K562 (cell line): ENCODE results near the gene RSRP1. TPM values are rescaled to one million over a fixed set of nuclear protein-coding genes. Genes with fewer than 3 reads are reported as not detected.
A peak's percentile ranks its signal among the peaks of the same experiment; 100 is the strongest.

Experiments used
- ATAC-seq: fragments of 200-7000 bp; cut with Tn5 transposase; 3 replicates; pipeline ENCODE4 v1.9.1; 2020; ENCODE audit warnings: moderate library complexity
- BruUV-seq: library from RNA; stranded (reverse); fragments of 400-500 nt; replicated peaks from 2 replicates; lab custom pipeline; 2021; lab: Mats Ljungman, UMichigan
- CTCF ChIA-PET: fragments of 300-600 bp; formaldehyde crosslinking; extraction: SDS; loops from one replicate; lab custom pipeline; 2021; ENCODE audit warnings: low intra/inter-chr PET ratio; lab: Yijun Ruan, JAX
- POLR2A ChIA-PET: fragments of 300-600, 350-650 bp; sonication (Branson Sonifier 250); formaldehyde crosslinking; extraction: SDS; loops from one replicate; lab custom pipeline; 2021; ENCODE audit warnings: antibody characterized with exemption, inconsistent platforms; lab: Yijun Ruan, JAX
- DNase-seq, 4 experiments: peaks; one replicate each; pipeline versions ENCODE4 v3.0.0 to v3.0.0-alpha.2; 2011 to 2018; ENCODE audit warnings: low spot score in 3 of 4, mixed read lengths in 3 of 4; ENCODE audit errors: extremely low read depth in 1 of 4
- FAIRE-seq: peaks from 2 replicates; lab custom pipeline; 2011; peaks lifted over from hg19 to GRCh38; lab: Jason Lieb, UNC
- H2AFZ ChIP-seq: 2 replicates; pipeline ENCODE4 v1.6.0; 2011; ENCODE audit warnings: low read depth, low read length, control low read depth, inconsistent platforms
- H3K27ac ChIP-seq: fragments of 200-600 bp; 3 replicates; pipeline ENCODE4 v1.8.0; 2011; ENCODE audit warnings: low read depth, mild to moderate bottlenecking, control low read depth, inconsistent platforms, low read length, moderate library complexity, mixed read lengths; ENCODE audit errors: extremely low read depth
- H3K27me3 ChIP-seq, 2 experiments: fragments of 300-600 bp in 1 of 2; 2 replicates in 1 of 2; 3 replicates in 1 of 2; pipeline versions ENCODE4 v1.6.0 to v1.8.0; 2011; ENCODE audit warnings: inconsistent platforms in 2 of 2, low read length in 2 of 2, mild to moderate bottlenecking in 1 of 2, mixed read lengths in 1 of 2, moderate library complexity in 1 of 2; ENCODE audit not compliant: control insufficient read depth in 2 of 2, insufficient read depth in 2 of 2
- H3K36me3 ChIP-seq: fragments of 300-600 bp; 3 replicates; pipeline ENCODE4 v1.8.0; 2011; ENCODE audit warnings: mild to moderate bottlenecking, low read length, inconsistent platforms; ENCODE audit not compliant: control insufficient read depth, insufficient read depth
- H3K4me1 ChIP-seq, 2 experiments: fragments of 200-600 bp in 1 of 2; replicated peaks in 1 of 2; 2 replicates in 1 of 2; 3 replicates in 1 of 2; pipeline versions ENCODE4 v1.5.1 to v1.8.0; 2011; ENCODE audit warnings: inconsistent platforms in 2 of 2, low read length in 2 of 2, mild to moderate bottlenecking in 1 of 2, mixed read lengths in 1 of 2, moderate library complexity in 1 of 2; ENCODE audit not compliant: control insufficient read depth in 2 of 2, insufficient read depth in 2 of 2
- H3K4me2 ChIP-seq: 2 replicates; pipeline ENCODE4 v1.6.1; 2011; ENCODE audit warnings: low read length, control low read depth, inconsistent platforms, mixed read lengths; ENCODE audit not compliant: insufficient read depth
- H3K4me3 ChIP-seq: fragments of 200-600 bp; sonication (generic), shearing (Covaris generic); 2 replicates; pipeline ENCODE4 v1.5.1; 2016; ENCODE audit warnings: control low read depth, inconsistent platforms
- H3K79me2 ChIP-seq: fragments of 200-600 bp; 3 replicates; pipeline ENCODE4 v1.8.0; 2011; ENCODE audit warnings: low read length, inconsistent platforms; ENCODE audit not compliant: control insufficient read depth, insufficient read depth
- H3K9ac ChIP-seq, 2 experiments: 2 replicates each; pipeline versions ENCODE4 v1.6.0 to v1.6.1; 2011; ENCODE audit warnings: low read depth in 2 of 2, low read length in 2 of 2, control low read depth in 1 of 2, inconsistent platforms in 1 of 2, mild to moderate bottlenecking in 1 of 2, mixed read lengths in 1 of 2; ENCODE audit not compliant: insufficient read depth in 1 of 2
- H3K9me1 ChIP-seq: one replicate; pipeline ENCODE4 v1.6.0; 2011; ENCODE audit warnings: inconsistent platforms, mild to moderate bottlenecking, low read length, moderate library complexity; ENCODE audit not compliant: control insufficient read depth, insufficient read depth
- H3K9me3 ChIP-seq: replicated peaks from 2 replicates; pipeline ENCODE4 v1.5.1; 2011; ENCODE audit warnings: low read depth, low read length, inconsistent platforms; ENCODE audit not compliant: control insufficient read depth, insufficient read depth
- H4K20me1 ChIP-seq: replicated peaks from 2 replicates; pipeline ENCODE4 v1.6.1; 2011; ENCODE audit warnings: low read length, inconsistent platforms, mixed read lengths; ENCODE audit not compliant: control insufficient read depth, insufficient read depth
- ARID2 ChIP-seq: fragments of 450-650 bp; IDR thresholded peaks from 2 replicates; pipeline ENCODE4 v1.6.1; 2017; ENCODE audit warnings: antibody characterized with exemption, mild to moderate bottlenecking
- FOSL1 ChIP-seq: fragments of 200-800 bp; sonication (Bioruptor generic); conservative IDR thresholded peaks from 2 replicates; pipeline ENCODE4 v1.6.1; 2016; ENCODE audit warnings: missing genetic modification characterization, missing compliant biosample characterization
- IFI16 ChIP-seq: fragments of 250-450 bp; sonication (Bioruptor Pico); IDR thresholded peaks from 2 replicates; pipeline ENCODE4 v2.1.2; 2022; ENCODE audit warnings: mild to moderate bottlenecking, inconsistent platforms
- MECOM ChIP-seq: fragments of 250-450 bp; sonication (Bioruptor Pico); IDR thresholded peaks from 2 replicates; pipeline ENCODE4 v1.8.0; 2022; ENCODE audit warnings: inconsistent platforms
- POLR2AphosphoS2 ChIP-seq: IDR thresholded peaks from 2 replicates; pipeline ENCODE4 v1.6.1; 2012; ENCODE audit warnings: low read length, improper control_type of control experiment
- POU5F1 ChIP-seq: fragments of 150-350 bp; IDR thresholded peaks from 2 replicates; pipeline ENCODE4 v1.6.1; 2014; ENCODE audit warnings: borderline replicate concordance, low read length, low read depth, mild to moderate bottlenecking; ENCODE audit not compliant: partially characterized antibody
- SMAD2 ChIP-seq: fragments of 150-350 bp; IDR thresholded peaks from 2 replicates; pipeline ENCODE4 v1.6.1; 2014; ENCODE audit warnings: low read depth, mild to moderate bottlenecking, low read length
- SP2 ChIP-seq: IDR thresholded peaks from 2 replicates; pipeline ENCODE4 v1.6.1; 2011; ENCODE audit warnings: mild to moderate bottlenecking, low read depth, low read length, moderate library complexity; ENCODE audit not compliant: poor library complexity, severe bottlenecking; ENCODE audit errors: extremely low read depth
- TBP ChIP-seq: optimal IDR thresholded peaks from 2 replicates; pipeline ENCODE3; 2011; ENCODE audit warnings: low read depth, low read length, improper control_type of control experiment
- XRCC3 ChIP-seq: fragments of 450-650 bp; IDR thresholded peaks from 2 replicates; pipeline ENCODE4 v1.6.1; 2017; ENCODE audit warnings: mild to moderate bottlenecking, moderate library complexity
- ZNF76 ChIP-seq: fragments of 250-450 bp; sonication (Bioruptor Pico); IDR thresholded peaks from 2 replicates; pipeline ENCODE4 v1.4.0; 2020; ENCODE audit warnings: mild to moderate bottlenecking, moderate library complexity, borderline replicate concordance
- WGBS: fragments of 100-300 bp; shearing (Covaris generic); methylation state at CpG from one replicate; pipeline ENCODE4 v1.1.6; 2016; ENCODE audit warnings: low coverage, mixed read lengths; ENCODE audit not compliant: insufficient coverage; ENCODE audit errors: missing lambda C conversion rate; 5-methylcytosine and 5-hydroxymethylcytosine counted together
- in situ Hi-C: fragments of 300-500 bp; cut with MboI; formaldehyde crosslinking; loops from 4 replicates; pipeline ENCODE4 v1.15.0; 2018; ENCODE audit warnings: inconsistent platforms, mixed read lengths
- intact Hi-C: fragments of 100-400 bp; cut with micrococcal nuclease; formaldehyde crosslinking; loops from 2 replicates; pipeline ENCODE4 v1.14.2; 2022
- polyA plus RNA-seq, 8 experiments: library from polyadenylated mRNA; depleted of rRNA in 4 of 8; stranded (reverse) in 5 of 8; unstranded in 3 of 8; fragments of >200 nt; fragmentation: Nextera tagmentation in 2 of 8; fragmentation: Illumina TruSeq in 1 of 8; extraction: Ambion mirVana in 2 of 8; extraction: Trizol in 1 of 8; gene quantifications; 2 replicates each; pipeline versions ENCODE4 v1.2.1 to v1.2.3, GENCODE V29; 2011 to 2014; ENCODE audit warnings: inconsistent platforms in 1 of 8, missing spikeins in 1 of 8
- total RNA-seq, 7 experiments: library from RNA; depleted of rRNA in 6 of 7; stranded (reverse); fragments of >200 nt in 6 of 7; fragmentation: Illumina TruSeq in 2 of 7; extraction: Trizol in 2 of 7; gene quantifications; 2 replicates each; pipeline versions ENCODE4 v1.2.1 to v1.2.3, GENCODE V29; 2011 to 2021; ENCODE audit warnings: low replicate concordance in 1 of 7
- TF ChIP-seq, protein P1 (sequence below): sonication (generic); formaldehyde crosslinking; IDR thresholded peaks from 2 replicates; pipeline ENCODE4 v1.8.0; 2023; ENCODE audit warnings: mild to moderate bottlenecking, missing genetic modification reagents
- TF ChIP-seq, protein P2 (sequence below): fragments of 250-450 bp; sonication (Bioruptor Pico); IDR thresholded peaks from 2 replicates; pipeline ENCODE4 v1.4.0; 2020; ENCODE audit warnings: mild to moderate bottlenecking, moderate library complexity

RSRP1 gene
- total and polyA plus RNA-seq, 9 of the 15 experiments (the other 6 are each of a cell fraction or from before 2014, with no cell fraction given): 27.2 to 283 (median 146) TPM

DNA sequence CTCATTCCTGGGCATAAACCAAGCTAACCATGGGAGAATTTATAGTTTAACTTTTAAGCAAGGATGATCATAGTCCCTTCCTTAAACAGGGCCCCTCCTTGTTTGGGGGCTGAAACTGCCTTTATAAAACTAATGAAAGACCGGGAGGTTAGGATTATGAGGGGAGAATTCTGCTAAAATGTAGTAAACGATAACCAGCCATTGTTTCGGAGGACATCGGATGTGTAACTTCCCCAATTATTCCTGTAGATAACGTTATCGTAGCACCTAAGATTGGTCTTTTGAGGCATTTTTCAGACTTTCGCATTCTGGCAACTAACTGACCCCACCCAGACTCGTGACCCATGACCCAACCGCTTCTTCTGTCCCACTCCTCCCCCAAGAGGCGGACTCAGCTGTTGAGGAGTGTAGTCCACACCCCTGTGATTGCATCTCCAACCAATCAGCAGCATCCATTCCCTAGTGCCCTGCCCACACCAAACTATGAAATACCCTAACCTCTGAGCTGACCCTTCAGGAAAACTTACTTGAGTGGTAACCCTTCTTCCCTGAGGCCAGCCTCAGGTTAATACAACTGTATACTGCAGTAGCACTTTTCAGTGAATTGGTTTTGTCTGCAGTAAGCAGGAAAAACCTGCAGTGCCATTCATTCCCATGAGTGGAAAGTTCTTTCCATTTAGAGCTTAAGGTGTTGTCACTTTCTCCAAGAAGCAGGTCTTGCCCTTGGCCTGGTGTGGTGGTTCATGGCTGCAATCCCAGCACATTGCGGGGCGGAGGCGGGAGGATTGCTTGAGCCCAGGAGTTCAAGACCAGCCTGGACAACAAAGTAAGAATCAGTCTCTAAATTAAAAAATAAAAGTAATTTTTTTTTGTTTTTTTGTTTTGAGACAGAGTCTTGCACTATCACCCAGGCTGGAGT lies 14.1 kb downstream of the RSRP1 start:
- CTCF ChIA-PET: no interaction called here
- FAIRE-seq (peak; percentile 99), DNase-seq (peak; percentile 98 to 100 (median 99)), ATAC-seq (peak; percentile 92)
- Histone ChIP-seq H2AFZ (peak overlapping the region; percentile 86), H3K9ac (peak overlapping the region; percentile 97 to 99), H3K4me3 (peak overlapping the region; percentile 83), H3K4me1 (peaks cover 32 to 37% of the 10 kb centered on the region in 2 experiments), H3K27ac (peak overlapping the region; percentile 98), H3K4me2 (peak overlapping the region; percentile 99), H3K9me3 (no peaks in the 10 kb centered on the region), H4K20me1 (no peaks in the 10 kb centered on the region), H3K79me2 (peaks cover 53% of the 10 kb centered on the region), H3K27me3 (no peaks in the 10 kb centered on the region), H3K9me1 (no peaks in the 10 kb centered on the region), H3K36me3 (peaks cover 40% of the 10 kb centered on the region)
- WGBS: 2% methylated on average over 13 of the region's 13 CpGs
- in situ Hi-C loops: no loop called here
- POLR2A ChIA-PET: interaction anchor here (0.6 to 5.9 kb wide), 21 partner anchors 8 to 818 kb away, joined by 3 to 113 read pairs (median 4); partner anchors contain the start of genes CLIC4, NIPAL3 and RSRP1
- TSS peak; percentile 94 for BruUV-seq
- intact Hi-C loops: no loop called here
- no peak for TF ChIP-seq ZNF76 (CRISPR knock-in tag)
- no peak for TF ChIP-seq SP2
- TF ChIP-seq TBP: peak; percentile 85
- TF ChIP-seq POLR2AphosphoS2: peak; percentile 39; the same call in 1 of the 2 replicates
- TF ChIP-seq XRCC3: no peak
- no peak for TF ChIP-seq ARID2
- TF ChIP-seq POU5F1: no peak
- no peak for TF ChIP-seq IFI16 (CRISPR knock-in tag)
- TF ChIP-seq, protein P1, sequence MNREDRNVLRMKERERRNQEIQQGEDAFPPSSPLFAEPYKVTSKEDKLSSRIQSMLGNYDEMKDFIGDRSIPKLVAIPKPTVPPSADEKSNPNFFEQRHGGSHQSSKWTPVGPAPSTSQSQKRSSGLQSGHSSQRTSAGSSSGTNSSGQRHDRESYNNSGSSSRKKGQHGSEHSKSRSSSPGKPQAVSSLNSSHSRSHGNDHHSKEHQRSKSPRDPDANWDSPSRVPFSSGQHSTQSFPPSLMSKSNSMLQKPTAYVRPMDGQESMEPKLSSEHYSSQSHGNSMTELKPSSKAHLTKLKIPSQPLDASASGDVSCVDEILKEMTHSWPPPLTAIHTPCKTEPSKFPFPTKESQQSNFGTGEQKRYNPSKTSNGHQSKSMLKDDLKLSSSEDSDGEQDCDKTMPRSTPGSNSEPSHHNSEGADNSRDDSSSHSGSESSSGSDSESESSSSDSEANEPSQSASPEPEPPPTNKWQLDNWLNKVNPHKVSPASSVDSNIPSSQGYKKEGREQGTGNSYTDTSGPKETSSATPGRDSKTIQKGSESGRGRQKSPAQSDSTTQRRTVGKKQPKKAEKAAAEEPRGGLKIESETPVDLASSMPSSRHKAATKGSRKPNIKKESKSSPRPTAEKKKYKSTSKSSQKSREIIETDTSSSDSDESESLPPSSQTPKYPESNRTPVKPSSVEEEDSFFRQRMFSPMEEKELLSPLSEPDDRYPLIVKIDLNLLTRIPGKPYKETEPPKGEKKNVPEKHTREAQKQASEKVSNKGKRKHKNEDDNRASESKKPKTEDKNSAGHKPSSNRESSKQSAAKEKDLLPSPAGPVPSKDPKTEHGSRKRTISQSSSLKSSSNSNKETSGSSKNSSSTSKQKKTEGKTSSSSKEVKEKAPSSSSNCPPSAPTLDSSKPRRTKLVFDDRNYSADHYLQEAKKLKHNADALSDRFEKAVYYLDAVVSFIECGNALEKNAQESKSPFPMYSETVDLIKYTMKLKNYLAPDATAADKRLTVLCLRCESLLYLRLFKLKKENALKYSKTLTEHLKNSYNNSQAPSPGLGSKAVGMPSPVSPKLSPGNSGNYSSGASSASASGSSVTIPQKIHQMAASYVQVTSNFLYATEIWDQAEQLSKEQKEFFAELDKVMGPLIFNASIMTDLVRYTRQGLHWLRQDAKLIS (CRISPR knock-in tag): peak; percentile 95
- TF ChIP-seq, protein P2, sequence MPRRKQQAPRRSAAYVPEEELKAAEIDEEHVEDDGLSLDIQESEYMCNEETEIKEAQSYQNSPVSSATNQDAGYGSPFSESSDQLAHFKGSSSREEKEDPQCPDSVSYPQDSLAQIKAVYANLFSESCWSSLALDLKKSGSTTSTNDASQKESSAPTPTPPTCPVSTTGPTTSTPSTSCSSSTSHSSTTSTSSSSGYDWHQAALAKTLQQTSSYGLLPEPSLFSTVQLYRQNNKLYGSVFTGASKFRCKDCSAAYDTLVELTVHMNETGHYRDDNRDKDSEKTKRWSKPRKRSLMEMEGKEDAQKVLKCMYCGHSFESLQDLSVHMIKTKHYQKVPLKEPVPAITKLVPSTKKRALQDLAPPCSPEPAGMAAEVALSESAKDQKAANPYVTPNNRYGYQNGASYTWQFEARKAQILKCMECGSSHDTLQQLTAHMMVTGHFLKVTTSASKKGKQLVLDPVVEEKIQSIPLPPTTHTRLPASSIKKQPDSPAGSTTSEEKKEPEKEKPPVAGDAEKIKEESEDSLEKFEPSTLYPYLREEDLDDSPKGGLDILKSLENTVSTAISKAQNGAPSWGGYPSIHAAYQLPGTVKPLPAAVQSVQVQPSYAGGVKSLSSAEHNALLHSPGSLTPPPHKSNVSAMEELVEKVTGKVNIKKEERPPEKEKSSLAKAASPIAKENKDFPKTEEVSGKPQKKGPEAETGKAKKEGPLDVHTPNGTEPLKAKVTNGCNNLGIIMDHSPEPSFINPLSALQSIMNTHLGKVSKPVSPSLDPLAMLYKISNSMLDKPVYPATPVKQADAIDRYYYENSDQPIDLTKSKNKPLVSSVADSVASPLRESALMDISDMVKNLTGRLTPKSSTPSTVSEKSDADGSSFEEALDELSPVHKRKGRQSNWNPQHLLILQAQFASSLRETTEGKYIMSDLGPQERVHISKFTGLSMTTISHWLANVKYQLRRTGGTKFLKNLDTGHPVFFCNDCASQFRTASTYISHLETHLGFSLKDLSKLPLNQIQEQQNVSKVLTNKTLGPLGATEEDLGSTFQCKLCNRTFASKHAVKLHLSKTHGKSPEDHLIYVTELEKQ (CRISPR knock-in tag): 0 out of 2 replicates have a peak, but pooled peaks have one; percentile 9
- peak; percentile 66 for TF ChIP-seq FOSL1 (tag)
- 0 out of 2 replicates have a peak, but pooled peaks have one; percentile 1 for TF ChIP-seq MECOM (CRISPR knock-in tag)
- TF ChIP-seq SMAD2: no peak
